Left colon (tissue), 2 donors: Measurements from ENCODE around the gene MCC. TPM values are rescaled to one million over a fixed set of nuclear protein-coding genes. Genes with fewer than 3 reads are reported as not detected.

Experiments
- ATAC-seq: fragments of 200-7000 bp; cut with Tn5 transposase; one replicate; pipeline ENCODE4 v1.9.1; 2020; ENCODE audit warnings: mild to moderate bottlenecking, moderate library complexity
- DNase-seq, 2 donors: peaks; one replicate each; pipeline ENCODE4 v3.0.0-alpha.2; 2020
- intact Hi-C, 2 donors: fragments of 100-400 bp; cut with DNase I in 1 of 2; cut with micrococcal nuclease in 1 of 2; formaldehyde crosslinking; loops; one replicate each; pipeline versions ENCODE4 v1.11.2 to v1.14.0; 2022; cut with DNase I, micrococcal nuclease
- total RNA-seq, 2 donors: library from RNA; stranded (reverse); fragmentation: NEBNext Ultra II Directional; extraction: Animal tissue kit (Norgen Biotek cat#: 25700); gene quantifications; one replicate each; pipeline ENCODE4 v1.2.1, GENCODE V29; 2021
- donor health status: DM: no; HTN: no; CAD: no.
- donor health status: DM: yes; HTN: yes; CAD: no.

MCC gene
- total RNA-seq, 2 donors from 2014 or later, result 1.9 to 4.3 TPM

DNA sequence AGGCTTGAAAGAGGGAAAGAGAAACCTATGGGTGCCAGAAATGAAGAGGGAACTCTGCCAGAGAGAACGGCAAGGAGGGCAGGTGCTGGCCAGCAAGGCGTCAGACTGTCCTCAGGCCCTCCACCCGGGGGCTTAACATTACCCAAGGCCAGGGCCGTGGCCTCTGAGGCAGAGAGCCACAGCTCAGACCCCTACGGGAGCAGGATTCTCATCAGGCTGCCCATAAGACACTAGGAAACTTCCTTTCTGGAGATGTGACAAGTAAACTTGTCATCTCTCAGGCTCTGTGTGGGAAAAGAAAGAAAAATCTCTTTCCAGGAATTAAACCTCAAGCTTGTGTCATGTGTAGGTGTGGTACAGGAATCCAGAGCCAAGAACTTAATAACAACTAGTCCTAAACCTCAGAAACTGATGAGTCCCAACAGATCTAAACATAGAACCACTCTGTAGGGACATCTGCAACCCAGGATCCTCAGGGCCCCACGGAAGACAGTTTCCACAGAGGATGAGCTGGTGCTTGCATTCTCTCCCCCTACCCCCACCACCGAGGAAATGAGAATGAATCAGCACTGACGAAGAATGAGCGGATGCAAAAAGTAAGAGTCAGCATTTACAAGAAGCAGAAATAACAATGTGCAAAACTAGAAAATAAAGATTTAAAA is 437.4 kb downstream of the MCC start:
- no peak for ATAC-seq
- intact Hi-C loops, result no loop called here
- DNase-seq, result no peak

DNA sequence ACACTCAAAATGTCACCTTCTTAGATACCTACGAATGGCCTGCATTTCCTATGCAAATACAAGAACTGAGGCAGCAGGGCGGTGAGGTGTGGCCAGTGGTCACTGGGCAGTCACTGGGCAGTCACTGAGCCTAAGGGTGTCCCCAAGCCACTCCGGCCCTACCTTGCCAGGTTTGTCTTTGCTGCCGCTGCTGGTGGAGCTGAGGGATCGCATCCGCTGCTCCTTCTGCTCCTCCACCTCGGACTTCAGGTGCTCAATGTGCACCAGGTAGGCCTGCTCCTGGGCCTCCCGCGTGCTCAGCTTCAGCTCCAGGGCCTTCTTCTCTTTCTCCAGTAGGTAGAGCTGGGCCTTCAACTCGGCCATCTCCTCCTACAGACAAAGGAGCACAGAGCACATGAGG is 439.3 kb downstream of the MCC start:
- ATAC-seq (no peak), DNase-seq (no peak)
- intact Hi-C loops, result no loop called here

DNA sequence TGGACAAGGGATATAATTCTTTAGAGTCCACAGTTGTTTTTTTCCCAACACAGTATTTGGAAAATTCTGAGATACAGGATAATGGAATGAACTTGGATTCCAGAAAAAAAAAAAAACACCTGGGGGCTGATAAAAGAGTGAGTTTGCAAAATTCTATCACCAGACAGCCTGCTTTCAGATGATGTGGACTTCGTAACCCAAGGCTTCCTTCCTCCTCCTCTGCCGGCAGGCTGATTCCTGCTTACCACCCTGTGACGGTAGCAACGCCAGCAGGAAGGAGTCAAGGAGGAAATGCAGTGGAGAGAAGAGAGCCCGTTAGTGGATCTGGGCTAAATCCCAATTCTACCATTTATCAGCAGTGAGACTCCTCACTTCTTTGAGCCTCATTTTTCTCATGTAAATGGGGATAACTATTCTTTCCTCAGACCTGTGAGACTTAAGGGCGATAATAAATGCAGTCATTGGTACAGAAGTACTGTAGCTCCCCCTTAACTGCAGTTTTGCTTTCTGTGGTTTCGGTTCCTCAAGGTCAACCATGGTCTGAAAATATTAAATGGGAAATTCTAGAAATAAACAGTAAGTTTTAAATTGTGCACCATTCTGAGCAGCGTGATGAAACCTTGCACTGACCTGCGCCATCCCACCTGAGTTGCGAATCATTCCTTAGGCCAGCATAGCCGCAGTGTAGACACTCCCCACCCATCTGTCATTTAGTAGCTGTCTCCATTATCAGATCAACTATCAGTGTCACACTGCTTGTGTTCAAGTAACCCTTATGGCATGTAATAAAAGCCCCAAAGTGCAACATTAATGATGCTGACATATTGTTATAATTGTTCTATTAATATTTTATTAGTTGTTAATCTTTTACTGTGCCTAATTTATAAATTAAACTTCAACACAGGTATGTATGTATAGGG is 440.3 kb downstream of the MCC start:
- DNase-seq, result no peak
- intact Hi-C loops, result no loop called here

DNA sequence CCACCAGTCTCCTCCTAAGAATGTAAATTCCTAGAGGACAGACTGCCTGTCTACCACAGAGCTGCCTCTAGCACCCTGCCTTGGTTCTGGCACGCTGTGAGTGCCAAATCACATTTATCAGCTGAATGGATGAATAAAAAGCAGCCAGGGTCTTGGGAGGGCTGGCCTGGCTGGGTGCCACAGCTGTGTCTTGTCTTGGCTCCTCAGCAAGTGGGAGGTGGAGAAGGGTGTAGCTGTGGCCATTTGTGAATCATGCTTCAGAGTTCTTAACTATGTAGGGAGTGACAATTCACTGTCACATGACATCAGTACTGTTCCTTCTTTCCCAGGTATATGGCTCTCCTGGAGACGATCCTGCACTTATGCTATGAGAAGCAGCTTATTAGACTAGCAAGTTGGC is 441.0 kb downstream of the MCC start:
- intact Hi-C loops, result no loop called here
- no peak for DNase-seq
- peak; percentile 45 for ATAC-seq

More for the DNA sequence above, 440.3 kb downstream of the MCC start:
- no peak for ATAC-seq

DNA sequence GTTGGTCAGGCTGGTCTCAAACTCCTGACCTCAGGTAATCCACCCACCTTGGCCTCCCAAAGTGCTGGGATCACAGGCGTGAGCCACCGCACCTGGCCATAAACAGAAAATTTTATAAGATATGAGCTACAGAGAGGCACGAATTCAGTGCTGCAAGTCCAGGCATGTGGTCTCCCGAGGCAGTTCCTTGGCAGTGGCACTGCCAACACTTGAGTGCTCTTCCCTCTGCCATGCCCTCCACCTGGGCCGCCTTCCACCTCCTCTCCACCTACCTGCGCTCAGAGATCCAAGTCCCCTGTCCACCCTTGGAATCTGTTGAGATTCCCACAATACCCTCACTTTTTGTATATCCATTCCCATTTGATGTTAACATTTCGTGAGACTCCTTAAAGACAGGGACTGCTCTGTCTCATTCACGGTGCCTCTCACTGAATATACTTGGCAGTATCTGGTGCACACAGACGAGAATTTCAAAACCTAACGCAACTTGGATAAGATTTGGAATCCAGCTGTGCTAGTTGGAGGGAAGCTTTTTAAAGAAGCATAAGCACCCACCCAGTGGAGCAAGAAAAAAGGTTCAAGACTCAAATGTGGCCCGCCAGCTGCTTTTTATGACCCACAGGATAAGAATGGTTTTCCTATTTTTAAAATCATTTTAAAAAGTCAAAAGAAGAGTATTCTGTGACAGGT is 443.3 kb downstream of the MCC start:
- intact Hi-C loops, result no loop called here
- ATAC-seq, result no peak
- DNase-seq, result no peak

DNA sequence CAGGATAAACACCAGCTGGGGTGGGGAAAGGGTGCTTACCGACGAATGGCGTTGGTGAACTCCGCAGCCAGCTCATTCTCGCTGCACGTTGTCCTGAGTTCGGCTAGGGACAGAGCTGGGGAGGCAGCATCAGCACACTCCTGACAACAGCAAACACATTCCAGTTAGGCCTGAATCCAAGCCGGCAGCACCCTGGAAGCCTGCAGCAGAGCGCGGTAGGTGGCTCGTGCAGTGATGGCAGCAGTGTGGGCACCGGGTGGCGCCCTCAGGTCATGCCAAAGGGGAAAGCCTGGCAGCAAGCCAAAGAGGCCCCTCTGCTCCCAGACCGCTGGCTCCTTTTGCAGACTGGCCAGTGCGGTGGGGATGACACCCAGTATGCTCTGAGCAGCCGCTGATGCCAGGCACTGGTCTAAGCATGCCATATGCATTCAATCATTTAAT is 444.7 kb downstream of the MCC start:
- ATAC-seq (no peak), DNase-seq (peak in 1 of 2 donors; percentile 26)
- intact Hi-C loops, result no loop called here

DNA sequence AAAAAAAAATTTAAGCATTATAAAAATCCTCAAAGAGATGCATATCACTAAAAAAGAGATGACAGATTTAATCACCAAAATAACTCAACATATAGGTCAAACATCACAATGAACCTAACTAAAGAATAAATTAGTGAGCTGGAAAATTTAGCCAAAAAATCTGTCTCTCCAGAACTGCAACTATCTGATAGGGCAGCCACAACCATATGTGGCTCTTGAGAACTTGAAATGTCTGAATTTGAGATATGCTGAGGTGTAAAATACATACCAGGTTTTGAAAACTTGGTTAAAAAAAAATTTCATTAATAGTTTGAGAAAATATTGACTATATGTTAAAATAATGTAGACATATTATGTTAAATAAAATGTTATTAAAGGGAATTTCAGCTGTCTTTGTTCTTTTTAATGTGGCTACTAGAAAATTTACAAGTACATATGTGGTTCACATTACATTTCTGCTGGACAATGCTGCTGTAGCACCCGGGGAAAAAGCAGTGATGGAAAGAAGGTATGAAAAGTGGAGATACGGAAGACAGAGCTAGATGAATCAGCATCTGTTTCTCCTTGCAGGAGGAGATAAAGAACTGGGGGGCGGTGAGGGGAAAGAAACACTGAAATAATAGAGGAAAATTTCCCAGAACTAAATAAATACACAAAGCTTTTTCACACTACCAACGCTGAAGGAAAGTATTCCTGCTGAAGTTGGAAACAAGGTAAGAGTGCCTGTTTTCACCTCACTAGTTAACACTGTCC is 445.6 kb downstream of the MCC start:
- DNase-seq (no peak), ATAC-seq (no peak)
- intact Hi-C loops, result no loop called here

DNA sequence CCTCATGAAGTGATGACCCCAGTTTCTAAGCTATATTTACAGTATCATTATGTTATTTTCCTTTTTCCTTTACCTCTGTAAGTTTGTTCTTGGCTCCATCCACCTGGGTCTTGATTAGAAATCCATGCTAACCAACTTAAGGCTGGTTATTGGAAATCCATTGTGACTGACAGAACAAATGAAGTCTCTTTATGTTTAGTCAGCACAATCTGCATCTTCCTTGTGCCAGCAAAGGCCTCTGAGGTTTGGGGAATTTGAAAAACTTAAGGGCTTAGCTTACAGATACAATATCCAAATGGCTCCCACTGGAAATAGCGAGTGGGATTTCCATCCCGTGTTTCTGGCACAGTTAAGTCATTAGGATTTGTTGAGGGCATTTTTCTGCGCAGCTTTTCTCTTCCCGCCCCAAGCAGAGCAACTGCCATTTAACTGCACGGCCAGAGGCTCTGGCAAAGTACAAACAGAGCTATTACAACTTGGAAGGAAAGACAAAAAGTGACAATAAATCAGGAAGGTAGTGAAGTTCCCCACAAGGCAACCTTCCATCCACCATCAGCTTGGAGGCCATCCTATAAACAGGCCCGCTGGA is 447.5 kb downstream of the MCC start:
- DNase-seq, result no peak
- intact Hi-C loops, result no loop called here
- ATAC-seq, result no peak

DNA sequence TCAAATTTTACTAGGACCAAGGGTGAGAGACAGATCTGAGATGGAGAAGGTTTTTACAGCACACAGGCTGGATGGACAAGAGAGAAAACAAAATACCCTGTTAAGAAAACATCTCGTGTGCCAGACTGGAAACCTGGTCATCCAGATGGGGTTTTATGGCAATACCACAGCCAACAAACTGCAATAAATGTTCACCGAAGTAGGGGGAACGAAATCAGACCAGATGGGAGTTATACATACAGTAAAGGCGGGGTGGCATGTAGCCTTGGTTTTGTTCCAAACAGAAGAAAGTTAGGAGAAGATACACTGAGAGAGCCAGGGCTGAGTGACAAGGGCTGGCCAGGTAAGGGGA is 448.3 kb downstream of the MCC start:
- no peak for DNase-seq
- intact Hi-C loops, result no loop called here
- no peak for ATAC-seq

DNA sequence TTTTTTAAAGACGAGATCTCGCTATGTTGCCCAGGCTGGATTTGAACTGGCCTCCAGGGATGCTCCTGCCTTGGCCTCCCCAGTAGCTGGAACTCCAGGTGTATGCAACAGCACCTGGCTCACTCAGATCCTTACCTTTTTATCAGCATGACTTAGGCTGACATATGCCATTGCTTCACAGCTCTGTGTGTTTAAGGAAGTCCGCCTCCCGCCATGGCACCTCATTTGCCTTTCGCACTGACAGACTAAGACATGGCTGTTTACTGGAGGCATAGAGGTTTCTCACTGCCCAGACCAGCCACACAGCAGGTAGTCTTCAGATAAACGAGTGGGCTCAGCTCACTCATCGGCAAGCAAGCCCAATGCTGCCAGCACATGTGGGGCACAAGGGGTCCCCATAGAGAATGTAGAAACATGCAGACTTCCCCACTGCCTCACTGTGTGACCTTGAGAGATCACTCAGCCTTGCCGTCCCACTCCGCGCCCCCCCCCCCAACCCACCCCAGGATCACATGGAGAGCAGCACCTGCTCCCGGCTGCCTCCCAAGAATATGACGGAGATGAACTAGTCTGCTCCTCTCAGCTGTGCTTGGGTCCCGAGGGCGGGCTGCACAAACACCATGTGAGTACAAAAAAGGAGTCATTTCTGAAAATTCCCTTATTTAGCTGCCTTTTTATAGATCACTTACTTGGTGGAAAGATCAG is 448.9 kb downstream of the MCC start:
- no peak for DNase-seq
- ATAC-seq, result no peak
- intact Hi-C loops, result no loop called here

DNA sequence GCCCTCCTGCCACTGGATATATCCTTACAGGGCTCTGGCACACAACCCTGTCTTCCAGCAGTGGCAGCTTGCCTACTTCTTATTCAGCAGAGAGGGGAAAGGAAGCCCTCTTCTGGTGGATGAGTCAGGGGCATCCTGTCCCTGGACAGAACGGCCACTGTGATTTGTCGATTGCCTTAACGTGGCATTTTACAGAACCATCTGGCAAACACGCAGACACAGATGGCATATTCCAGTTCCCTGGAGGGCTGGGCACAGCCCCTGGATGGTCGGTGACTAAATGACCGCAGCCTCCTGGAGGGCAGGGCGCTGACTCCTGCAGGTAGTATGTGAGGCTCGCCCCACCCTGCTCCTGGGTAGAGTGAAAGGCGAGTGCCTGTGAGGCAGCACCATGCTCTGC is 449.5 kb downstream of the MCC start:
- no peak for ATAC-seq
- intact Hi-C loops, result no loop called here

DNA sequence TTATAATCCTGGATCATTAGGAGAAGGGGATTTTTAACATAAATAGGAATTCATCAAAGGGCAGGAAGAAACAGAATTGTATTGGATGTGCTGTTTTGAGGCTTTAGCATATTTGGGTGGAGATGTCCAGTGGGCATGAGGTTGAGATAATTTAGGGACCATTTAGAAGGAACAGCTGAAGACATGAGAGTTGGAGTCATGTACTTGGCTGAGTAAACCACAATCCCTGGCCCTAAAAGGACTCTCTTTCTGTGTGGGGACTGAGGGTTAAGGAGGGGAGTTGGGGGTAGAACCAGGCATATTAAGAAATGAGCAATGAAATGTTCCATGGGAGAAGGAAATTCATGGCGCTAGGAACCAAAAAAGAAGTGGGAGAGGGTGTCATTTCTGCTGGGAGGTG is 450.1 kb downstream of the MCC start:
- ATAC-seq (no peak), DNase-seq (no peak)
- intact Hi-C loops, result no loop called here

More for the DNA sequence above, 449.5 kb downstream of the MCC start:
- no peak for DNase-seq

DNA sequence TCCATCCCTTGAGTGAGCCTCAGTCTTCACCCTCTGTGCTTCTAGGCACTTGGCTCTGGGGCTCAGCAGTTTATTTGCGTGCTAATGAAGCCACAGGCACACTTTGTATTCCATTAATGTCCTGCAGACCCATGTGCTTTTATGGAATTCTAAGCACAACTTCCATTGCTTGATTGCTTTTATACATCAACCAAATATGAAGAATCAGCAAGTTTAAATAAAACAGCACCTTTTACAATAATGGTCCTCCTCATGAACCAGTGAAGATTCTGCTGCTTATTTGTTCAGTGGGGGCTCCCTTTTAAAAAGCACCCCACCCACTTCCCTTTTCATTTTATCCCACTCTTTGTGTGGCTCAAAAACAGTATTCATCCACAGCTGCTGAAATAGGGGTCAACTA is 451.4 kb downstream of the MCC start:
- intact Hi-C loops, result no loop called here
- ATAC-seq, result no peak

DNA sequence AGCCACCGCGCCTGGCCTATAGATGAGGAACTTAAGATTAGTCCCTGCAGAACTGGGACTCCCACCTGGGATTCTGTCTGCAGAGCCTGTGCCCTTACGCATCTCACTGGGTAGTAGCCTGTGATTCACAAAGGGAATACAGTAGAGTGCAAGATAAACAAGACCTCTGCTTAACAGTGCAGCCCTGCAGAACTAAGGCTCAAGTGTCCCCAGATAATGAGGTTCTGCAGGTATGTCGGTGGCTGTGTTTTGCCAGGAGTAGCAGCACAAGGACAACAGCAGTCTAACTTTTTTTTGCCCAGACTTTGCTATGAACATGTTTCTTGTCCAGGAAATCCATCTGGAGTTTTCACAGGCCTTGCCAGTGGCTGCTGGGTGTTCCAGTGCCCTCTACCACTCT is 451.9 kb downstream of the MCC start:
- ATAC-seq (no peak), DNase-seq (no peak)
- intact Hi-C loops, result no loop called here

More for the DNA sequence above, 451.4 kb downstream of the MCC start:
- no peak for DNase-seq

DNA sequence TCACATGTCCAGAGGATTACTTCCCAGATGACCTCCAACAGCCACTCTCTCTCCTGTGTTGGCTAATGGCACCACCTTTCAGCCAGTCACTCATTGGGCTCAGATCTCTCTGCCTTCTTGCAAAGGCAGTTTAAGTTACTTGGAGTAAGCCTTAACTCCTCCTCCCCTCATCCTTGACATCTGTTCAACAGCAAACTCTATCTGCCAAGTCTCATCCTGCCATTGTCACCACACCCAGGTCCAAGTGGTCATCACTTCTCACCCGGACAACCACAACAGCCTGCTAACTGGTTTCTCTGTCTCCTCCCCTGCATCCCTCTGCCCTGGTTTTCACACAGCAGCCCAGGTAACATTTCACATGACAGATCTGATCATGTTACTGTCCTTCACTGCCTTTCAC is 453.2 kb downstream of the MCC start:
- intact Hi-C loops, result no loop called here
- ATAC-seq, result no peak

DNA sequence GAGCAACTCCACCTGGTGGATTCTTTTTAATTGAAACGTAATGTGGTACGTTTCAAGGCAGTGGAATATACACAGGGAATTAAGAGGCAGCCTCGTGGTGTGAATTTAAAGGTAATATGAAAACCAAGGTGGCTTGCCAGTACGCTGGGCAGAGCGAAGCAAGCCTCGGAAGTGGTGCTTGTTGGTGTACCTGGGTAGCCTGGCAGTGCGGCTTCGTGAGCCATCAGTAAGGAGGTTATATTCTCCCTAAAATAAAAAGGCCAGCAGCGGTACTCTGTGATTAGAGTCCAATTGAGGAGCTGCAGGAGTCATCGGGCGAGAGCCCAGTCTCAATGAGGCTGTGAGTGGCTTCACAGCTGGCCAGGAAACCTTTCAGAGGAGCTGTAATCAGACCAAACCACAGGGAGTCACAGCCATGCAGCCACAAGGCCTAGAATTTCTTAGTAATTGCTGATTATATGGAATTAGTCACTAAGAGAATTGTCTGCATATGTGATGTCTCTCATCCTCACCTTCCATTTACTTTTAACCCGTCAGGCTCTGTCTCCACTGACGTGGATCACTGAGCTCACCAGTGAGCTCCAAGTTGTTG is 454.0 kb downstream of the MCC start:
- intact Hi-C loops, result no loop called here
- no peak for DNase-seq
- ATAC-seq, result no peak

More for the DNA sequence above, 453.2 kb downstream of the MCC start:
- no peak for DNase-seq

DNA sequence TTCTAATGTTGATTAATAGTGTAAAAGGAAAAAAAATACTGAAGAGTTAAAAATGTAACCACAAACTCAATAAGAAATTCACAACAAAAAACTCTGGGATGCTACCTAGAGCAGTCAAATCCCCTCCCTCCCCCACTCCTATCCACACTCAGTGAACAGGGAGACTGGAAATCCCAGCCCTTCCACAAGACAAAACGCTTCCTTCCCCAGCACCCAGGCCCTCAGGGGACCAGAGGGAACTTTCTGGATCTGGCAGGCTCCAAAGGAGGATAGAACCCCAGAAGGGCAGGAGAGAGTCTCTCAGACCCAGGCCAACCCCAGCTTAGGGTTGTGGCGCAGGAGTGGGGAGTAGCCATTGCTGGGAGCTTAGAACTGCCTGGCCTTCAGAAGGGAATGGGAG is 456.7 kb downstream of the MCC start:
- no peak for DNase-seq
- ATAC-seq, result no peak
- intact Hi-C loops, result no loop called here

DNA sequence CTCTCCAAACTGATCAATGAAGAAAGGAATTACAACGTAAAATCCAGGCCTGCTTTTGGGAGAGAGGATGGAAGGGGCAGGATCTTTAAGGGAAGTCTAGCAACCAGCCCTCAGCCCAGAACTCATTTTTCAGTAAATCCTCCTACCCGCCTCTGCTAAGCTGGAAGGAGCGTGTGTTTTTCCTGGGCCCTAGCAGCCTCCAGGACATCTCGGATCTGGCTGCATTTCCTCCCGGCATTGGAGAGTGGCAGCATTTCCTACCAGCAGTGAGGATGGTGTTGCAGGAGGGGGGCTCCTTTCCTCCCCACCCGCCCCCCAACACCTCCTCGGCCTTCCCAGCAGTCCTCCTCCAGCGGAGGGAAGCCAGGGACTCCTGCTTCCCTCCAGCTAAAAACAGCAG is 457.1 kb downstream of the MCC start:
- no peak for ATAC-seq
- DNase-seq, result no peak
- intact Hi-C loops, result no loop called here
